H9 (cell line): ENCODE measurements around the gene CAPNS1. TPM values are rescaled to one million over a fixed set of nuclear protein-coding genes. Genes with fewer than 3 reads are reported as not detected.

Source experiments
- DNase-seq: peaks from one replicate; pipeline ENCODE4 v3.0.0-alpha.2; 2017
- H2AFZ ChIP-seq: one replicate; pipeline ENCODE4 v1.6.1; 2013; ENCODE audit warnings: mild to moderate bottlenecking, low read length, control low read depth, moderate library complexity
- H2AK5ac ChIP-seq: 2 replicates; pipeline ENCODE4 v1.6.1; 2013; ENCODE audit warnings: low read length, control low read depth, mixed read lengths; ENCODE audit not compliant: insufficient read length
- H2BK120ac ChIP-seq: one replicate; pipeline ENCODE4 v1.6.1; 2013; ENCODE audit warnings: low read depth, mild to moderate bottlenecking, low read length, control low read depth, inconsistent platforms; ENCODE audit not compliant: poor library complexity, severe bottlenecking
- H2BK12ac ChIP-seq: 2 replicates; pipeline ENCODE4 v1.6.1; 2013; ENCODE audit warnings: low read length, control low read depth, mixed read lengths, low read depth; ENCODE audit not compliant: insufficient read length
- H2BK15ac ChIP-seq: 2 replicates; pipeline ENCODE4 v1.6.1; 2013; ENCODE audit warnings: low read depth, low read length, control low read depth
- H2BK20ac ChIP-seq: one replicate; pipeline ENCODE4 v1.6.1; 2013; ENCODE audit warnings: low read depth, mild to moderate bottlenecking, low read length, control low read depth, inconsistent platforms; ENCODE audit not compliant: poor library complexity, severe bottlenecking
- H2BK5ac ChIP-seq: 2 replicates; pipeline ENCODE4 v1.6.1; 2013; ENCODE audit warnings: low read length, control low read depth, mixed read lengths; ENCODE audit not compliant: insufficient read length
- H3K14ac ChIP-seq: 2 replicates; pipeline ENCODE4 v1.6.1; 2013; ENCODE audit warnings: low read length, control low read depth; ENCODE audit not compliant: insufficient read depth
- H3K18ac ChIP-seq: 2 replicates; pipeline ENCODE4 v1.6.1; 2013; ENCODE audit warnings: low read depth, mild to moderate bottlenecking, mixed read lengths, low read length, control low read depth; ENCODE audit not compliant: insufficient read length
- H3K23ac ChIP-seq: 2 replicates; pipeline ENCODE4 v1.6.1; 2013; ENCODE audit warnings: low read length, control low read depth, mixed read lengths, low read depth; ENCODE audit not compliant: insufficient read length
- H3K23me2 ChIP-seq: 2 replicates; pipeline ENCODE4 v1.6.1; 2013; ENCODE audit warnings: low read depth, mild to moderate bottlenecking, mixed read lengths, low read length, control low read depth; ENCODE audit not compliant: insufficient read length, poor library complexity, severe bottlenecking
- H3K27ac ChIP-seq: 2 replicates; pipeline ENCODE4 v1.5.1; 2013; ENCODE audit warnings: low read length, control low read depth, mixed read lengths, low read depth; ENCODE audit not compliant: insufficient read length
- H3K27me3 ChIP-seq: 2 replicates; pipeline ENCODE4 v1.6.1; 2013; ENCODE audit warnings: low read length, control low read depth, inconsistent platforms; ENCODE audit not compliant: insufficient read depth
- H3K4ac ChIP-seq: 2 replicates; pipeline ENCODE4 v1.6.1; 2013; ENCODE audit warnings: low read depth, mild to moderate bottlenecking, control low read depth, inconsistent platforms, low read length, moderate library complexity
- H3K4me1 ChIP-seq: 2 replicates; pipeline ENCODE4 v1.6.1; 2013; ENCODE audit warnings: low read length, control low read depth, inconsistent platforms; ENCODE audit not compliant: insufficient read depth
- H3K4me2 ChIP-seq: 2 replicates; pipeline ENCODE4 v1.6.1; 2013; ENCODE audit warnings: low read length, control low read depth, mixed read lengths; ENCODE audit not compliant: insufficient read length, insufficient read depth
- H3K56ac ChIP-seq: 2 replicates; pipeline ENCODE4 v1.6.1; 2013; ENCODE audit warnings: low read depth, mild to moderate bottlenecking, mixed read lengths, low read length, control low read depth; ENCODE audit not compliant: insufficient read length
- H3K79me1 ChIP-seq: 2 replicates; pipeline ENCODE4 v1.6.1; 2013; ENCODE audit warnings: low read depth, mild to moderate bottlenecking, moderate library complexity, low read length, control low read depth, inconsistent platforms; ENCODE audit not compliant: insufficient read depth, poor library complexity, severe bottlenecking
- H3K79me2 ChIP-seq: 2 replicates; pipeline ENCODE4 v1.6.1; 2013; ENCODE audit warnings: low read length, control low read depth, inconsistent platforms; ENCODE audit not compliant: insufficient read depth
- H3K9ac ChIP-seq: 2 replicates; pipeline ENCODE4 v1.6.1; 2013; ENCODE audit warnings: low read length, control low read depth, mixed read lengths; ENCODE audit not compliant: insufficient read length; ENCODE audit errors: extremely low read depth
- H3K9me3 ChIP-seq: one replicate; pipeline ENCODE4 v1.6.1; 2013; ENCODE audit warnings: low read depth, low read length, inconsistent platforms; ENCODE audit not compliant: control insufficient read depth
- H3T11ph ChIP-seq: one replicate; pipeline ENCODE4 v1.6.1; 2013; ENCODE audit warnings: mild to moderate bottlenecking, low read length, control low read depth, inconsistent platforms
- H4K20me1 ChIP-seq: one replicate; pipeline ENCODE4 v1.6.1; 2013; ENCODE audit not compliant: control insufficient read depth, insufficient read length, insufficient read depth
- H4K5ac ChIP-seq: 2 replicates; pipeline ENCODE4 v1.6.1; 2013; ENCODE audit warnings: low read depth, mild to moderate bottlenecking, mixed read lengths, low read length, control low read depth; ENCODE audit not compliant: insufficient read length
- H4K8ac ChIP-seq: replicated peaks from 2 replicates; pipeline ENCODE4 v1.6.1; 2013; ENCODE audit warnings: low read length, control low read depth, mixed read lengths, low read depth; ENCODE audit not compliant: insufficient read length
- H4K91ac ChIP-seq: 2 replicates; pipeline ENCODE4 v1.6.1; 2013; ENCODE audit warnings: low read depth, mild to moderate bottlenecking, moderate library complexity, mixed read lengths, low read length, control low read depth; ENCODE audit not compliant: insufficient read length
- H3K27ac Mint-ChIP-seq, 3 experiments: 2 replicates in 2 of 3; 3 replicates in 1 of 3; pipeline ENCODE4 v1.8.0; 2020 to 2021; ENCODE audit warnings: mixed read lengths in 3 of 3, mild to moderate bottlenecking in 1 of 3, moderate library complexity in 1 of 3
- H3K27me3 Mint-ChIP-seq: 2 replicates; pipeline ENCODE4 v1.8.0; 2021; ENCODE audit warnings: low read depth, mild to moderate bottlenecking, moderate library complexity, mixed read lengths
- H3K36me3 Mint-ChIP-seq, 3 experiments: 2 replicates in 2 of 3; 3 replicates in 1 of 3; pipeline ENCODE4 v1.8.0; 2020 to 2021; ENCODE audit warnings: low read depth in 3 of 3, mixed read lengths in 3 of 3; ENCODE audit not compliant: insufficient read depth in 1 of 3
- H3K4me1 Mint-ChIP-seq, 2 experiments: 2 replicates each; pipeline ENCODE4 v1.8.0; 2020; ENCODE audit warnings: mixed read lengths in 2 of 2
- H3K4me3 Mint-ChIP-seq, 2 experiments: 2 replicates in 1 of 2; 3 replicates in 1 of 2; pipeline ENCODE4 v1.8.0; 2020 to 2021; ENCODE audit warnings: mild to moderate bottlenecking in 2 of 2, mixed read lengths in 2 of 2, moderate library complexity in 1 of 2
- H3K9me3 Mint-ChIP-seq, 2 experiments: 2 replicates in 1 of 2; 3 replicates in 1 of 2; pipeline ENCODE4 v1.8.0; 2020; ENCODE audit warnings: mild to moderate bottlenecking in 2 of 2, mixed read lengths in 2 of 2, moderate library complexity in 1 of 2
- WGBS: extraction: QIAGEN DNeasy Blood & Tissue Kit; methylation state at CpG from one replicate; pipeline ENCODE4 v1.1.7; 2013; ENCODE audit warnings: missing lambda C conversion rate, low lambda C conversion rate, mixed read lengths; ENCODE audit not compliant: insufficient read length; ENCODE audit errors: extremely low coverage; 5-methylcytosine and 5-hydroxymethylcytosine counted together
- total RNA-seq: library from RNA; stranded (reverse); gene quantifications from 2 replicates; pipeline ENCODE4 v1.2.1, GENCODE V29; 2021
- TF ChIP-seq, protein P1 (sequence below): fragments of 200-600 bp; sonication (generic); conservative IDR thresholded peaks from 3 replicates; pipeline ENCODE4 v1.8.0; 2021; ENCODE audit warnings: antibody characterized with exemption, mild to moderate bottlenecking

Gene CAPNS1
- total RNA-seq, 1 experiment from 2014 or later = 399 TPM

DNA sequence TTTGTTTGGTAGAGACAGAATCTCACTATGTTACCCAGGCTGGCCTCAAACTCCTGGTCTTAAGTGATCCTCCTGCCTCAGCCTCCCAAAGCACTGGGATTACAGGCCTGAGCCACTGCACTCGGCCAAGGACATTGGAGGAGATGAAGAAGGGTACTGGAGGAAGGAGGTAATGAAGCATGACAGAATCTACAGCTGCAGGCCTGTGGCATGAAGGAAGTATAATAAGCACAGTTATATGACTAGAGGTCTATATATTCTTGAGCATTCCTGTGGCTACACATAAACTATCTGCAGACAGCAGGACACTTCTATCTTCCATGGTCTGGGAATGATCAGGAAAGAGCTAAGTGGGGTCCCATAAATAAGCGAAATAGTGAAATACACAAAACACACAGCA is 56.4 kb downstream of the CAPNS1 start:
- no peak overlapping the region for H3T11ph ChIP-seq
- H3K4me2 ChIP-seq = no peak overlapping the region
- no peak overlapping the region for H2BK12ac ChIP-seq
- no peak overlapping the region for H4K91ac ChIP-seq
- H2BK20ac ChIP-seq = no peak overlapping the region
- Mint-ChIP-seq H3K4me1 (no peaks in the 10 kb centered on the region), H3K36me3 (peaks cover 0 to 10% (median 0%) of the 10 kb centered on the region in 3 experiments; a peak in 3 of 7 replicates), H3K27ac (no peak overlapping the region; a peak in 1 of 7 replicates), H3K4me3 (no peak overlapping the region), H3K9me3 (no peaks in the 10 kb centered on the region), H3K27me3 (no peaks in the 10 kb centered on the region)
- H3K79me1 ChIP-seq = no peaks in the 10 kb centered on the region
- H3K4ac ChIP-seq = no peak overlapping the region
- H3K18ac ChIP-seq = no peak overlapping the region
- H4K20me1 ChIP-seq = no peaks in the 10 kb centered on the region
- no peaks in the 10 kb centered on the region for H3K9me3 ChIP-seq
- WGBS = no CpG with 5 or more reads among the region's 2 CpGs
- no peak overlapping the region for H2AK5ac ChIP-seq
- no peak overlapping the region for H2BK15ac ChIP-seq
- H3K79me2 ChIP-seq = no peaks in the 10 kb centered on the region
- no peak overlapping the region for H2BK5ac ChIP-seq
- no peaks in the 10 kb centered on the region for H3K23me2 ChIP-seq
- no peaks in the 10 kb centered on the region for H3K4me1 ChIP-seq
- H3K14ac ChIP-seq = no peak overlapping the region
- no peak overlapping the region for H4K5ac ChIP-seq
- H3K27me3 ChIP-seq = no peaks in the 10 kb centered on the region
- no peak overlapping the region for H3K27ac ChIP-seq
- no peak for DNase-seq
- no peak overlapping the region for H2AFZ ChIP-seq
- H3K9ac ChIP-seq = no peak overlapping the region
- H4K8ac ChIP-seq = no peak overlapping the region
- TF ChIP-seq, protein P1, sequence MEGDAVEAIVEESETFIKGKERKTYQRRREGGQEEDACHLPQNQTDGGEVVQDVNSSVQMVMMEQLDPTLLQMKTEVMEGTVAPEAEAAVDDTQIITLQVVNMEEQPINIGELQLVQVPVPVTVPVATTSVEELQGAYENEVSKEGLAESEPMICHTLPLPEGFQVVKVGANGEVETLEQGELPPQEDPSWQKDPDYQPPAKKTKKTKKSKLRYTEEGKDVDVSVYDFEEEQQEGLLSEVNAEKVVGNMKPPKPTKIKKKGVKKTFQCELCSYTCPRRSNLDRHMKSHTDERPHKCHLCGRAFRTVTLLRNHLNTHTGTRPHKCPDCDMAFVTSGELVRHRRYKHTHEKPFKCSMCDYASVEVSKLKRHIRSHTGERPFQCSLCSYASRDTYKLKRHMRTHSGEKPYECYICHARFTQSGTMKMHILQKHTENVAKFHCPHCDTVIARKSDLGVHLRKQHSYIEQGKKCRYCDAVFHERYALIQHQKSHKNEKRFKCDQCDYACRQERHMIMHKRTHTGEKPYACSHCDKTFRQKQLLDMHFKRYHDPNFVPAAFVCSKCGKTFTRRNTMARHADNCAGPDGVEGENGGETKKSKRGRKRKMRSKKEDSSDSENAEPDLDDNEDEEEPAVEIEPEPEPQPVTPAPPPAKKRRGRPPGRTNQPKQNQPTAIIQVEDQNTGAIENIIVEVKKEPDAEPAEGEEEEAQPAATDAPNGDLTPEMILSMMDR = no peak
- no peak overlapping the region for H3K56ac ChIP-seq
- H3K23ac ChIP-seq = no peak overlapping the region
- H2BK120ac ChIP-seq = no peak overlapping the region
